ENCODE results near the gene DPYD.

GRCh38 chr1:97538113-97538512, 382.7 kb downstream of the DPYD start:
- no peak for TF ChIP-seq POLR2A (IDR thresholded peaks at IDR 0.05)
- TF ChIP-seq, protein P1, sequence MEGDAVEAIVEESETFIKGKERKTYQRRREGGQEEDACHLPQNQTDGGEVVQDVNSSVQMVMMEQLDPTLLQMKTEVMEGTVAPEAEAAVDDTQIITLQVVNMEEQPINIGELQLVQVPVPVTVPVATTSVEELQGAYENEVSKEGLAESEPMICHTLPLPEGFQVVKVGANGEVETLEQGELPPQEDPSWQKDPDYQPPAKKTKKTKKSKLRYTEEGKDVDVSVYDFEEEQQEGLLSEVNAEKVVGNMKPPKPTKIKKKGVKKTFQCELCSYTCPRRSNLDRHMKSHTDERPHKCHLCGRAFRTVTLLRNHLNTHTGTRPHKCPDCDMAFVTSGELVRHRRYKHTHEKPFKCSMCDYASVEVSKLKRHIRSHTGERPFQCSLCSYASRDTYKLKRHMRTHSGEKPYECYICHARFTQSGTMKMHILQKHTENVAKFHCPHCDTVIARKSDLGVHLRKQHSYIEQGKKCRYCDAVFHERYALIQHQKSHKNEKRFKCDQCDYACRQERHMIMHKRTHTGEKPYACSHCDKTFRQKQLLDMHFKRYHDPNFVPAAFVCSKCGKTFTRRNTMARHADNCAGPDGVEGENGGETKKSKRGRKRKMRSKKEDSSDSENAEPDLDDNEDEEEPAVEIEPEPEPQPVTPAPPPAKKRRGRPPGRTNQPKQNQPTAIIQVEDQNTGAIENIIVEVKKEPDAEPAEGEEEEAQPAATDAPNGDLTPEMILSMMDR (IDR thresholded peaks at IDR 0.05), result no peak
- no peak for TF ChIP-seq POLR2AphosphoS5 (IDR thresholded peaks at IDR 0.05)

Measured in sigmoid colon (tissue), 4 donors.